ENCODE results near the gene PECR.
"Not testable (repeated sequence)": the region's sequence is repeated elsewhere in the genome, so short reads cannot be mapped to it uniquely, and the experiment has no call there.

The PECR gene

GRCh38 chr2:216103213-216103612, 21.6 kb upstream of the PECR start:
- DNase-seq, result no peak

DNA sequence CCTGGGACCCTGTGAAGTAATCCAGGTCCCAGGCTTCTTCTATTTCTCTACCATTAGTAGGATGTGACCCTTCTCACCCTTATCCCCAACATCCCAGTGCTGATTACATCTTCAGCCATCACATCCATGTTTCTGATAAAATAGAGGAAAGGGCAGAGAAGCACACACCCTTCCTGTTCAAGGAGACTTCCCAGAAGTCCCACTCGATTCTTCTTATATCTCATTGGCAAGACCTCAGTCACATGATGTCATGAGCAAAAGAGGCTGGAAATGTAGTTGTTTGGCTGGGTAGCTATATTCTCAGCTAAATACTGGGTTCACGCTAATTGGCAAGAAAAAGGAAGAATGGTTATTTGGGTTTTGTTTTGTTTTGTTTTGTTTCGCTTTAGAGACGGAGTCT, 19.5 kb upstream of the PECR start:
- DNase-seq, result no peak

DNA sequence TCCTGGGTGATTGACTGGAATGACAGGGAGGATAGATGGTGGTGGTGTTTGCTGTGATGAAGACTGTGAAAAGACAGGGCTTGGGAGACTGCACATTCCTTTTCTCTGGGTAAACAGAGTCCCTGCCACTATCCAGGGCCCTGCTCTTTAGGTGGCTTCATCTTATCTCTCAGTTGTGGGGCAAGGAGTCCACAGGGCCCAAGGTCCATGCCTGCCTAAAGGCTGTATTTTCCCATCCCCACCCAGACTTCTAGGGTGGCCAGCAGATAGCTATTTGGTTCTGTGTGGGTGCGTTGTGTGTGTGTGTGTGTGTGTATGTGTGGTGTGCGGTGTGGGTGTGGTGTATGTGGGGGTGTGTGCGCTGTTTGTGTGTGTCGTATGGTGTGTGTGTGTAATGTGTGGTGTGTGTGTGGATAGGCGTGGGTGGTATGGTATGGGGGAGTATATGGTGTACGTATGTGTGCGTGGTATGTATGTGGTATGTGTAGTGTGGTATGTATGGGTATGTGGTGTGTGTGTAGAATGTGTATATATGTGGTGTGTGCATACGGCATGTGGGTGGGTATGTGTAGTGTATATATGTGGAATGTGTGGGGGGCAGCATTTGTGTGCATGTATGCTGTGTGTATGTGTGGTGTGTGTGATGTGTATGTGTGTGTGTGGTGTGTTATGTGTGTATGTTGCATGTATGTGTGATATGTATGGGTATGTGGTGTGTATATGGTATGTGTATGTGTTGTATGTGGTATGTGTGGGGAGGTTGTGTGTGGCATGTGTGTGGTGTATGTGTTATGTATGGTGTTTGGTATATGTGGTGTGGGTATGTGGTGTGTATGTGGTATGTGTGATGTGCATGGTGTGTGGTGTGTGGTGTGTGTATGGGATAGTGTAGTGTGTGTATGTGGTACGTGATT, 17.1 kb upstream of the PECR start:
- DNase-seq, result no peak

DNA sequence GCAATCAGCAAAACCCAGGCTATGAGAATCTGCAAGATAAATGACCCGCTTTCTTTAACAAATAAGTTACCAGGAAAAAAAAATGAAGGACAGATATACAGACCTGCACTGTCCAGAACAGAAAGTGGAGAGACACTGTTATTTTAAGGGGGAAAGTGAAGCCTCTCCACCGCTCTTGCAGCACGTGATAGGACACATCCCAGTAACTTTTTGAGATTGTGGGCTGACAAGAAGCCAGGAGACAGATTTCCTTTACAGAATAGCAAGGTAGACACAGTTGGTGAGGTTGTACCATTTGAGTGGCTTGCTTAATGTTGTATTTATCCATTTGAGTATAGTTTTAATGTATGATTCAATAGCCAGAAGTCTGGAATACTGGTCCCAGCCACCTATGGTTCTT, 13.1 kb upstream of the PECR start:
- no peak for DNase-seq

DNA sequence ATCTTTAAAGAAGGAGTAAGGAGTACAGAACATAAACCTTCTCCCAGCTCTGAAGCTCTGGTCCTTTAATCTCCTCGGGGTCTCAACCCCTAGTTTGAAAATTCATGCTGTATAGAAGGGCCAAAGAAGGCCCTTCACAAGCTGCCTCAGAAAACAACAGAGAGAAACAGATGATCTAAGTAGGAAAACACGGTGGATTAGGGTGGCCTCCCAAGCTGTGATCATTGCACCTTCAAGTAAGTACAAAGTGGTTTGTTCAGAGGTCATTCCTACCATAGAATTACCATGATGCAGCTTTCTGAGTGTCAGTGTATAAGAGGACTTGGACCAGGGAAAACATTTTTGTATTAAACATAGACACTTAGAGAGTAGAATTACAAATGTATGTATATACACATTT, 11.0 kb upstream of the PECR start:
- no peak for DNase-seq

DNA sequence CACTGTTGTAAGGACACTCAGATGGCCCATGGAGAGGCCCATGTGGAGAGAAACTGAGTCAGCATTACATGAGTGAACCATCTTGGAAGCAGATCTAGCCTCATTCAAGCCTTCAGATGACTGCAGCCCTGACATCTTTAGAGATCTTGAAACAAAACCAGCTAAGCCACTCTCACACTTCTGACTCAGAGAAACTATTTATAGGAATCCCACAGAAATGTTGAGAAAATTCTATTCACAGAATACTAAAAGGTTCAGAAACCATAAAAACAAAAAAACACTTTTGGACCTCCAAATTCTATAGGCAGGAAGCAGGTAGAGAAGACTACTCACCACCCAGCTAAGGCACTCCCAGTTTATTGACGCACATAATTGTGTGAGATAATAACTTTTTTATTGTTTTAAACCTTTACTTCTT, 8.8 kb upstream of the PECR start:
- DNase-seq, result no peak

- DNase-seq, result no peak
Measured at GRCh38 chr2:216086207-216086893, 4.7 kb upstream of the PECR start.

DNA sequence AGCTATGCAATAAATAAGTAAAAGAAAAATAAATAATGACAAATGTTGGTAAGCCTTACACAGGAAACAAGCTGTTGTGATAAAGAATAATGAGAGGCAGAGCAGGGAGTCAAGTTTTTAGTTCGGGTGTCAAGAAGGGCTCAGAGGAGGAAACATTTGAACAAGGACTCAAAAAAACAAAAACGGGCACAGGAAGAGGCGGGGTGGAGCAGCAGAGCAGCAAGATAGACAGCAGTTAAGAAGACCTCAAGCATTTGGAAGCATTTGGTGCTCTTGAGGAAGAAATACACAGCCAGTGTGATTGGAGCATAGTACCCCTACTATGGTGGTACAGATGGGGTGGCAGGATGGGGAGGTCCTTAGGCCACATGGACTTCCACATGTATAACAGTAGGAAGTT, 2.9 kb upstream of the PECR start:
- DNase-seq, result peak; percentile 40

- no peak for DNase-seq
Measured at GRCh38 chr2:216083464-216084281, 2.1 kb upstream of the PECR start.

DNA sequence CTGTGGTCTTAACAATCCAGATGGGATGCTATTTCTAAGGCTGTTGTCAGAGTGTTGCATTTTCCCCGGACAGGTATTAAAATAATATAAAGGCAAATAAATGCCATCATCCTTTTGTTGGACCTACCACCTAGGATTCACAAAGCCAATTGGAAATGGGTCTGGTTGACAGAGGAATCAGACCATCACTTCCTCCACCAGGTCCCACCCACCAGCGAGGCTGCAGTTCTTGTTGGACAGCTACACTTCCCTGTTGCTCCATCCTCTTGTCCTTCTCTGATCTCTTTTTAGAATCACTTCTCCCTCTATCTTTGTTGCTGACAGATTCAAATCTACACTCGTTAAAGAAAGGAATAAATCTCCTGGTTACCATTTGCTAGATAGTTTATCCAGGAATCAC, 1.2 kb upstream of the PECR start:
- no peak for DNase-seq

- no peak for DNase-seq
Measured at GRCh38 chr2:216082117-216082711, 605 bp upstream of the PECR start.

DNA sequence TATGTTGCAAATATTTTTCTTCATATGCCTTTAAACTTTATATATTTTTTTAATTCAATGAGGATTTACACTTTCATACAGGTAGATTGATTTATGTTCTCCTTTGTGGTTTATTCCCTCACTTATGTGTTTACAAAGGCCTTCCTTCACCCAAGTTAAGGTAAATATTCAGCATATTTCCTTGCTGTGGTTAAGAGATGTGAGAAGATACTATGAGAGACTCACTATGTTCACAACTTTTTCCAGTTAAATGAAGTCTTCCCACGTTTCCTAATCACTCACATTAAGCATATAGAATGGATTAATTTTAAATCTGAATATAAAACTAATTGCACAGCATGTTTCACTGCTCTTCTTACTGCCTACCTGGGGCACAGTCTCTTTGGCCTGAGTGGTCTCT, 597 bp downstream of the PECR start:
- no peak for DNase-seq

- DNase-seq, result not testable (repeated sequence)
Measured at GRCh38 chr2:216080048-216080447, 1.6 kb downstream of the PECR start.

DNA sequence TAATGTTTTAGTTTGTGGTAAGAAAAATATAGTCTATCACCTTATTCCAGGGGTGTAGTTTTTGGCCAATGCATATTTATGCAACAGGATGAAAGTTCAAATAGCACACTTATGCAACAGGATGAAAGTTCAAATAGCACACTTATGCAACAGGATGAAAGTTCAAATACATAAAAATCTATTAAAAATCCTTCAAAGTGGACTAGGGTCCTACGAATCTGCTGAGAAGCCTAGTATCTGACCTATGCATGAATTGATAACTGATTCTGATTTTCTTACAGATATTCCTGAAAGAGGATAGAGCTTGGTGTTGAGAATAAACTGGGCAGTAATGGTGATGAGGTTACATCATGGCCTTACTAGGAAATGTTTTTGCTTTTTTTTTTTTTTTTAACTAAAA, 2.8 kb downstream of the PECR start:
- no peak for DNase-seq

DNA sequence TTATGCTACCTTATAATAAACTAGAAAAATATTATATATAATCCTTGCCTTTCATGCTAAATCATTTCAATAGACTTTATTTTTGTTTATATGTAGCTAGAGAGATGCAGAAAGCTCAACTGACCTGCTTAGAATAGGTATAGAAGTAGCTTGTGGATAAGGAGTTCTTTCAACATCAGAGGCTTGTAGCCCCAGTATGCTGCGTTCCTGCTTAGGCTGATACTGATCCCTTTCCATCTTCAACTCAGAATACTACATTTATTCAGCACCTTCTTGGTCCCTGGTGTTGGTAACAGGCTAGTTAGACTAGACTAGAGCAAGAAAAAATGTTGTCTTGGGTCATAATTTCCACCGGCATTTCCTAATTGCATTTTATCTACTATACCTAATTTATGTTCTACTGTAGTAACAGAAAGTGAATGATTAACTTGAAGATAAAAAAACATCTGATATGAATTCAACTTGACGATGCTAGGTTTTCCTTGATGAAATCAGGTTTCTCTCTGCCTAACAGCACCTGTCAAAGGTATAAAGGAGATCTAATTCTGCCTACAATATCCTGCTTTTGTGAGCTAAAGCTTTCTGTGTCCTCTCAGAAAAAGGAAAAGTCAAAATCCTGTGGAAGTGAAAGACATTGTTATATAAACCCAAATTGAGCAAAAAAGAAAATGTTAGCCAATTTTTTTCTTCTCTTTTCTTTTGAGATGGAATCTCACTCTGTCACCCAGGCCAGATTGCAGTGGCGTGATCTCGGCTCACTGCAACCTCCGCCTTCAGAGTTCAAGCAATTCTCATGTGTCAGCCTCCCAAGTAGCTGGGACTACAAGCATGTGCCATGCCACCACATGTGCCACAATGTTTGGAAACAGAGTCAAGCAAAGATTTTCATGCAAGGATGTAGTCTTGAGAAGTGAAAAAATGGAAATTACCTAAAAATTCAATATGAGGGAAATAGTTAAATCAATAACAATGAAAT, 5.8 kb downstream of the PECR start:
- DNase-seq, result no peak

GRCh38 chr2:216074794-216075193, 6.8 kb downstream of the PECR start:
- no peak for DNase-seq

- no peak for DNase-seq
Measured at GRCh38 chr2:216074380-216074779, 7.2 kb downstream of the PECR start.

GRCh38 chr2:216073773-216074172, 7.8 kb downstream of the PECR start:
- no peak for DNase-seq

DNA sequence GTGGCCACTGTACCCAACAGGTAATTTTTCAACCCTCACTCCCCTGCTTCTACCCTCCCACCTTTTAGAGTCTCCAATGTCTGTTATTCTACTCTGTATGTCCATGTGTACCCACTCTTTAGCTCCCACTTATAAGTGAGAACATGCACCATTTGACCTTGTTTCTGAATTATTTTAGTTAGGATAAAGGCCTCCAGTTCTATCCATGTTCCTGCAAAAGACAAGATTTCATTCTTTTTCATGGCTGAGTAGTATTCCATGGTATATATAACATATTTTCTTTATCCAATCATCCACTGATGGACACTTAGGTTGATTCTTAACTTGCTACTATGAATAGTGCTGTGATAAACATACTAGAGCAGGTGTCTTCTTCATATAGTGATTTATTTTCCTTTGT, 9.1 kb downstream of the PECR start:
- DNase-seq, result no peak

DNA sequence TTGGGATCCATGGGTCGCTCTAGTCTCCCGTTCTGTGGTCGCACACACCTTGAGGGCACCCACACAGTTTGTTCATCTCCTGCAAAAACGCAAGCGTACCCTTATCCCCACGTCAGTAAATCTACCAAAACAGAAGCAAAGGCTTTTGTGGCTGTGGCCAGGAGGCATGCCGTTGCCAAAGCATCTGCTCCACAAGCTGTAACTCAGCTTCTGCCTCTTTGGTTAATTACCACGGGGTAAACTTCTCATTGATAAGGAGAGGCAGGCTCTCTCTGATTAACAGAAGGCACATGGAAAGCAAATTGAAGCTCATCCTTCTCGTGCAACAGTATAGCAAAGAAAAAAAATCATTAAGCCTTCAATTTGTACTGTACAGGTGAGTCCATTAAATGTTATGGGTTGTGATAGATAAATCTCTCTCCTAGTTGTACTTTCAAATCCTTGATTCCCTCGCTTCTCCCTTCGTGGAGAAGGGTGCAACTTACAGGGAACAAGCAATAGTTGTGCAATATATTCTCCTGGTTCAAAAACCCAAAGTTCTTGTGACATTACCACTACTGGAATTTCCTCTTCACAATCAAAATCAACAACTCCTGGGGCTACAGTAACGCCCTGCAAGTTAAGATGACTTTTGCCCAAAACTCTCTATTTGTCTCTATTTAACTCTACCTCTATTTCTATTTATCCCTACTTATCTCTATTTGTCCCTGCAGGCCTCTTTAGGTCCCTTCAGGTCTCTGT, 10.3 kb downstream of the PECR start:
- no peak for DNase-seq

DNA sequence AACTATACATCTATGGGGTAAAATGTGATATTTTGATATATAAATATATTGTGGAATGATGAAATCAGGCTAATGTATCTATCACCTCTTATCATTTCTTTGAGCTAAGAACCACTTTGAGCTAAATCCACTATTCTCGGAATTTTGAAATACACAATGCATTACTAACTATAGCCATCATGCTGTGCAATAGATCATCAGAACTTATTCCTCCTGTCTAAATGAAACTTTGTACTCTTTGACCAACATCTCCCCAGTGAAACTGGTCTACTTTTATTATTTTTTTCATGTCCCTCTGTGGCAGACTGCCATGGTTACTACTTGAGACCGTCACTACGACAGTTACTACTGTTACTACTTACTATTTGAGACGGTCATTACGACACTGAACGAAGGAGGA, 11.4 kb downstream of the PECR start:
- no peak for DNase-seq

All from GDM1 (cell line).